PC-3 (cell line): Measurements from ENCODE around the gene MED22. TPM values are rescaled to one million over a fixed set of nuclear protein-coding genes. Genes with fewer than 3 reads are reported as not detected.

Experiments
- ATAC-seq: fragments of 200-7000 bp; cut with Tn5 transposase; 2 replicates; pipeline ENCODE4 v1.9.1; 2020; ENCODE audit warnings: mild to moderate bottlenecking, moderate library complexity
- BruUV-seq: library from RNA; stranded (reverse); fragments of 400-500 nt; replicated peaks from 2 replicates; lab custom pipeline; 2021; lab: Mats Ljungman, UMichigan
- CTCF ChIA-PET: fragments of 300-600 bp; sonication (Branson Sonifier 250); formaldehyde crosslinking; loops from one replicate; lab custom pipeline; 2022; ENCODE audit warnings: antibody characterized with exemption; lab: Charles Lee
- POLR2A ChIA-PET: fragments of 300-600 bp; sonication (Branson Sonifier 250); formaldehyde crosslinking; loops from one replicate; lab custom pipeline; 2022; ENCODE audit warnings: antibody characterized with exemption; ENCODE audit not compliant: unreplicated experiment; lab: Charles Lee
- DNase-seq: peaks from one replicate; pipeline ENCODE4 v3.0.0-alpha.2; 2015
- H2AFZ ChIP-seq: fragments of 300-600 bp; sonication (generic); 2 replicates; pipeline ENCODE4 v1.6.0; 2016; ENCODE audit warnings: antibody characterized with exemption, low read length
- H3F3A ChIP-seq: fragments of 300-600 bp; sonication (generic); one replicate; pipeline ENCODE4 v1.6.0; 2017; ENCODE audit warnings: antibody characterized with exemption, low read length, control low read depth, mild to moderate bottlenecking; ENCODE audit not compliant: unreplicated experiment
- H3K27ac ChIP-seq: fragments of 300-600 bp; sonication (generic); 2 replicates; pipeline ENCODE4 v1.5.1; 2016; ENCODE audit warnings: mild to moderate bottlenecking, low read length
- H3K27me3 ChIP-seq: fragments of 300-600 bp; sonication (generic); 2 replicates; pipeline ENCODE4 v1.6.1; 2016; ENCODE audit warnings: low read length, mixed read lengths
- H3K36me3 ChIP-seq: fragments of 300-600 bp; sonication (generic); 2 replicates; pipeline ENCODE4 v1.6.1; 2016; ENCODE audit warnings: low read depth, mixed run types, low read length, mixed read lengths
- H3K4me1 ChIP-seq: fragments of 300-600 bp; sonication (generic); 2 replicates; pipeline ENCODE4 v1.5.1; 2016; ENCODE audit warnings: low read length; ENCODE audit not compliant: insufficient read depth
- H3K4me2 ChIP-seq: fragments of 300-600 bp; sonication (generic); 2 replicates; pipeline ENCODE4 v1.6.0; 2016; ENCODE audit warnings: low read length
- H3K4me3 ChIP-seq: fragments of 300-600 bp; sonication (generic); 2 replicates; pipeline ENCODE4 v1.5.1; 2016; ENCODE audit warnings: mild to moderate bottlenecking, low read length, mixed read lengths
- H3K79me2 ChIP-seq: fragments of 300-600 bp; sonication (generic); 2 replicates; pipeline ENCODE4 v1.6.1; 2017; ENCODE audit warnings: low read length, mixed read lengths
- H3K9ac ChIP-seq: fragments of 300-600 bp; sonication (generic); 2 replicates; pipeline ENCODE4 v1.6.0; 2016; ENCODE audit warnings: mild to moderate bottlenecking, low read length
- H3K9me2 ChIP-seq: fragments of 300-600 bp; sonication (generic); replicated peaks from 2 replicates; pipeline ENCODE4 v1.6.1; 2016; ENCODE audit warnings: mixed run types, low read length, mixed read lengths
- H3K9me3 ChIP-seq: fragments of 300-600 bp; sonication (generic); 2 replicates; pipeline ENCODE4 v1.6.1; 2016; ENCODE audit warnings: low read length, mixed read lengths
- H4K20me1 ChIP-seq: fragments of 300-600 bp; sonication (generic); 2 replicates; pipeline ENCODE4 v1.6.1; 2016; ENCODE audit warnings: low read length, mixed read lengths
- CTCF ChIP-seq: fragments of 300-600 bp; sonication (generic); conservative IDR thresholded peaks from 2 replicates; pipeline ENCODE4 v1.5.1; 2017; ENCODE audit warnings: antibody characterized with exemption, low read depth, mild to moderate bottlenecking, low read length
- EZH2 ChIP-seq: fragments of 300-600 bp; sonication (generic); IDR thresholded peaks from one replicate; pipeline ENCODE4 v1.6.1; 2017; ENCODE audit warnings: antibody characterized with exemption, mild to moderate bottlenecking, low read length; ENCODE audit not compliant: unreplicated experiment
- EZH2phosphoT487 ChIP-seq: fragments of 300-600 bp; sonication (generic); IDR thresholded peaks from 2 replicates; pipeline ENCODE4 v1.6.1; 2018; ENCODE audit warnings: mild to moderate bottlenecking, antibody characterized with exemption, low read length, borderline replicate concordance
- intact Hi-C: fragments of 100-400 bp; cut with micrococcal nuclease; formaldehyde crosslinking; loops from 2 replicates; pipeline ENCODE4 v1.9.0; 2023
- total RNA-seq: library from RNA; depleted of rRNA; stranded (reverse); fragments of >200 nt; gene quantifications from 2 replicates; pipeline ENCODE4 v1.2.3, GENCODE V29; 2014

Gene MED22
- total RNA-seq, 1 experiment from 2014 or later, result 20.5 TPM

DNA sequence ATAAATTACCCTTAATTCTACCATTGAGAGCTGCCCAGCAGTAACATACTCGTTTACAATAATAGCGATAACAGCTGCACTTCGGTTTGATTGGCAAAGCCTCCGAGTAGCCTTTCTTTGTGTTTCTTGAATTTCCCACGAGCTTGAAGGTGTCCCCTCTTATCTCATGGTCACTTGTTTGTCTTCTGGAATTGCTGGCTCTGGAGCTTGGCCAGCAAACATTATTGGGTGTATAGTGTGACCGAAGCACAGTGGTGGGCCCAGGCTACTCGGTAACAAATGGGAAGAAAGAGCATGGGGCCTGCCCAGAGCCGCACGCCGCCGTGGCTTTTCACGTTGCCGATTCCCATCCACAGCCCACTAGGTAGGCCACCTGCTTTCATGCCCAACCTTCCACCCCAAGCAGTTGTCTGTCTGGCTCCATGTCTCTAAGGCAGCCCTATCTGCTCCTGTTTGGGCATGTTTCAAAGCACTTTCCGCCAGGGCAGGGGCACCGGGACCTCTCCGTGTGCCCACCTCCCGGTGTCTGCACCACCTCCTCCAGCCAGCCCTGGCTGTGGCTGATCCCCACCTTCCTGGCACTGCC is 36.9 kb upstream of the MED22 start:
- H3K79me2 ChIP-seq, result no peaks in the 10 kb centered on the region
- intact Hi-C loops, result no loop called here
- H2AFZ ChIP-seq, result no peak overlapping the region
- no peaks in the 10 kb centered on the region for H4K20me1 ChIP-seq
- H3K4me2 ChIP-seq, result no peak overlapping the region
- no peak overlapping the region for H3K9ac ChIP-seq
- POLR2A ChIA-PET, result no interaction called here
- no peaks in the 10 kb centered on the region for H3K9me2 ChIP-seq
- no peaks in the 10 kb centered on the region for H3F3A ChIP-seq
- ATAC-seq, result no peak
- no peak overlapping the region for H3K4me3 ChIP-seq
- H3K36me3 ChIP-seq, result no peaks in the 10 kb centered on the region
- no TSS peak for BruUV-seq
- H3K4me1 ChIP-seq, result no peaks in the 10 kb centered on the region
- DNase-seq, result no peak
- CTCF ChIA-PET, result no interaction called here
- no peak for TF ChIP-seq EZH2phosphoT487
- TF ChIP-seq CTCF, result no peak
- TF ChIP-seq EZH2, result no peak
- no peak overlapping the region for H3K27ac ChIP-seq
- no peaks in the 10 kb centered on the region for H3K27me3 ChIP-seq
- H3K9me3 ChIP-seq, result no peaks in the 10 kb centered on the region

DNA sequence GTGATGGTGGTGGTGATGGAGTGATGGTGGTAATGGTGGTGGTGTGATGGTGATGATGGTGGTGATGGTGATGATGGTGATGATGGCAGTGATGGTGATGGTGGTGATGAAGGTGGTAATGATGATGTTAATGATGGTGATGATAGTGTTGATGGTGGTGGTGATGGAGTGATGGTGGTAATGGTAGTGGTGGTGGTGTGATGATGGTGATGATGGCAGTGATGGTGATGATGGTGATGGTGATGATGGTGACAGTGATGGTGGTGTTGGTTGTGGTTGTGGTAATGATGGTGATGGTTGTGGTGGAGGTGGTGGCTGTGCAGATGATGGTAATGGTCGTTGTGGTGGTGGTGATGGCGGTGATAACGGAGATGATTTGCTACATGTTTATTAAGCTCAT is 35.5 kb upstream of the MED22 start:
- POLR2A ChIA-PET, result no interaction called here
- H3K4me2 ChIP-seq, result no peak overlapping the region
- H3K27ac ChIP-seq, result no peak overlapping the region
- no peak overlapping the region for H2AFZ ChIP-seq
- no peaks in the 10 kb centered on the region for H3K79me2 ChIP-seq
- no peak overlapping the region for H3K4me3 ChIP-seq
- H4K20me1 ChIP-seq, result no peaks in the 10 kb centered on the region
- no peak for ATAC-seq
- CTCF ChIA-PET, result no interaction called here
- no peaks in the 10 kb centered on the region for H3K4me1 ChIP-seq
- H3K9ac ChIP-seq, result no peak overlapping the region
- no peaks in the 10 kb centered on the region for H3K9me2 ChIP-seq
- DNase-seq, result no peak
- H3K27me3 ChIP-seq, result no peaks in the 10 kb centered on the region
- no TSS peak for BruUV-seq
- intact Hi-C loops, result no loop called here
- no peaks in the 10 kb centered on the region for H3F3A ChIP-seq
- H3K9me3 ChIP-seq, result no peaks in the 10 kb centered on the region
- TF ChIP-seq CTCF, result no peak
- no peak for TF ChIP-seq EZH2
- no peaks in the 10 kb centered on the region for H3K36me3 ChIP-seq

DNA sequence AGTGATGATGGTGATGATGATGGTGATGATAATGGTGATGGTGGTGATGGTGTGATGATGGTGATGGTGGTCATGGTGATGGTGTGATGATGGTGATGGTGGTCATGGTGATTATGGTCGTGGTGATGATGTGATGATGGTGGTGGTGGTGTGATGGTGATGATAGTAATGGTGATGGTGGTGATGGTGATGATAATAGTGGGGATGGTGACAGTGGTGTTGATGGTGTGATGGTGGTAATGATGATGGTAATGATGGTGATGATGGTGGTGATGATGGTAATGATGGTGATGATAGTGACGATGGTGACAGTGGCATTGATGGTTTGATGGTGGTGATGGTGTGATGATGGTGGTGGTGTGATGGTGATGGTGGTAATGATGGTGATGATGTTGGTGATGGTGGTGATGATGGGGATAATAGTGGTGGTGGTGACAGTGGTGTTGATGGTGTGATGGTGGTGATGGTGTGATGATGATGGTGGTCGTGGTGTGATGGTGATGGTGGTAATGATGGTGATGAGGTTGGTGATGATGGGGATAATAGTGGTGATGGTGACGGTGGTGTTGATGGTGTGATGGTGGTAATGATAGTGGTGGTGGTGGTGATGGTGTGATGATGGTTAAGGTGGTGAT is 34.7 kb upstream of the MED22 start:
- no peaks in the 10 kb centered on the region for H3K79me2 ChIP-seq
- no peak overlapping the region for H3K9ac ChIP-seq
- no peak overlapping the region for H3K27ac ChIP-seq
- BruUV-seq, result no TSS peak
- no peaks in the 10 kb centered on the region for H3F3A ChIP-seq
- no peaks in the 10 kb centered on the region for H3K9me3 ChIP-seq
- TF ChIP-seq CTCF, result no peak
- no peak for TF ChIP-seq EZH2phosphoT487
- TF ChIP-seq EZH2, result no peak
- H3K9me2 ChIP-seq, result no peaks in the 10 kb centered on the region
- no peak overlapping the region for H3K4me2 ChIP-seq
- H3K4me1 ChIP-seq, result no peaks in the 10 kb centered on the region
- ATAC-seq (no peak), DNase-seq (no peak)
- no peaks in the 10 kb centered on the region for H3K27me3 ChIP-seq
- ChIA-PET POLR2A (no interaction called here), CTCF (no interaction called here)
- H4K20me1 ChIP-seq, result no peaks in the 10 kb centered on the region
- no peak overlapping the region for H2AFZ ChIP-seq
- H3K4me3 ChIP-seq, result no peak overlapping the region
- intact Hi-C loops, result no loop called here
- H3K36me3 ChIP-seq, result no peaks in the 10 kb centered on the region
